ENCODE measurements around the gene GCC2.
"Not testable (repeated sequence)": the region's sequence is repeated elsewhere in the genome, so short reads cannot be mapped to it uniquely, and the experiment has no call there.

The GCC2 gene

DNA sequence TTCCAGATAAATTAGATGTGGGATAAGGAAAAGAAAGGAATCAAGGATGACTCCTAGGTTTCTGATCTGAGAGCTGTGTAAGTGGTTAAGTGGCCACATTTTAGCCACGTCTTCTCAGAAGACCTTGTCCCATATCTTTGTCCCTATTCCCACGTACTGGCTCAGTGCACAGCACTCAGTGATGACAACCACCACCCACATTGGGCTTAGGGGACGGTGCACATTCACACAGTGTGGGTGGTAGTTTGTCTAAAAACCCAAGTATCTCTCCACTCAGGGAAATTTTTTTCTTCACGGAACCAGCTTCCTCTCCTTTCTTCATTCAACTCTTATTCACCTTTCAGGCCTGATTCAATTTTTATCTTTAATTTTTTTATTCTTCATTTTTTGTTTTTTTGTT, 30.6 kb upstream of the GCC2 start:
- TF ChIP-seq, protein P1, sequence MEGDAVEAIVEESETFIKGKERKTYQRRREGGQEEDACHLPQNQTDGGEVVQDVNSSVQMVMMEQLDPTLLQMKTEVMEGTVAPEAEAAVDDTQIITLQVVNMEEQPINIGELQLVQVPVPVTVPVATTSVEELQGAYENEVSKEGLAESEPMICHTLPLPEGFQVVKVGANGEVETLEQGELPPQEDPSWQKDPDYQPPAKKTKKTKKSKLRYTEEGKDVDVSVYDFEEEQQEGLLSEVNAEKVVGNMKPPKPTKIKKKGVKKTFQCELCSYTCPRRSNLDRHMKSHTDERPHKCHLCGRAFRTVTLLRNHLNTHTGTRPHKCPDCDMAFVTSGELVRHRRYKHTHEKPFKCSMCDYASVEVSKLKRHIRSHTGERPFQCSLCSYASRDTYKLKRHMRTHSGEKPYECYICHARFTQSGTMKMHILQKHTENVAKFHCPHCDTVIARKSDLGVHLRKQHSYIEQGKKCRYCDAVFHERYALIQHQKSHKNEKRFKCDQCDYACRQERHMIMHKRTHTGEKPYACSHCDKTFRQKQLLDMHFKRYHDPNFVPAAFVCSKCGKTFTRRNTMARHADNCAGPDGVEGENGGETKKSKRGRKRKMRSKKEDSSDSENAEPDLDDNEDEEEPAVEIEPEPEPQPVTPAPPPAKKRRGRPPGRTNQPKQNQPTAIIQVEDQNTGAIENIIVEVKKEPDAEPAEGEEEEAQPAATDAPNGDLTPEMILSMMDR (IDR thresholded peaks at IDR 0.05; ENCODE audit: low read depth, low read length): no peak
- DNase-seq (ENCODE audit: extremely low read depth, low read depth): no peak

DNA sequence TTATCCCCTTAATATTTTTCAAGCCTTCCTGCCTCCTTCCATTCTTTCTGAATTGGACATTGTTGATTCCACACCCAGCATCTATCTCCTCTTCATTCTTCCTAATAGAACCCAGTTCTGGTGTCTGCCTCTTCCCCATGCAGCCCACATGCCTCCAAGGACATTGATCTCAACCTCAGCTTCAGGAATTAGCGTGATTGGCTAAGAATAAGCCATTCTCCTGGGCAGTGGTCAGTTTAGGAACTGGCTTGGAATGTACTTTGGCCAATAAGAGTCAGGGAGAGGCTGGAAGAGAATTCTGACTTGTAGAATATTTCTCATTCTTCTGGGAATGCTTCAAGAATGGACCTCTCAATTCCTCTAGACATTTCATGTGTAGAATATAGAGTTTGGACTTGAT, 25.9 kb upstream of the GCC2 start:
- no peak for DNase-seq (ENCODE audit: extremely low read depth, low read depth)
- TF ChIP-seq, protein P1 (IDR thresholded peaks at IDR 0.05; ENCODE audit: low read depth, low read length): no peak

DNA sequence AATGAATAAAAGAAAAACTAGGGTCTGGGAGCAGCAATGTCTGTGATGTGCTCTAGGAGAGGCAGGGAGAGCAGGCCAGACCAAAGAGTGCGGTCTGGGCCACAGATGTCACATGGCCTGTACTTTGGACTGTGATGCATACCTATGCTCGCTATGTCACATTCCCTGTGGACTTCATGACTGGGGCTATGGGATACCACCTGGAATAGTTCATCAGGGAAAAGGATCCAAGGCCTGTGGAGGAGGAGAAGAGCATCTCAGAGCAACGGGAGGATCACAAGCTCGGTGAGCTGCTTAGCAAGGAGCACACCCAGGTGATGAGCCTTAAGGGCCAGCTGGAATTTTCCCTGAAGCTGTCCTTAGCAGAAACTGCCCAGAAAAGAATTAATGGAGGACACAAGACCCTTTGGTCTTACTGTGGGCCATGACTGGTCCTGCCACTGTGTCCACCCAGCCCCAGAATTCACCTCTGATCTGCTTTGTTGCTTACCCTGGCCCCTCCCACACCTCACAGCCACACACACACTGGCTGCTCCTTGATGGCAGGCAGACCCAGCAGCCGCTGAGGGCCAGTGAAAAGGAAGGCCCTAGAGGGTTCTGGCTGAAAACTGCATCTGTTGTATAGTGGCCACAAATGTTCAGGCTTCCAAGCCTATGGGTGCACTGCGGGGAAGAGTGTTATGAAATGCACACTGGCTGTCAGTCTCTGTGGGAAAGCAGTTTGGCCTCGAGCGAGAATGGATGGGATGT, 25.3 kb upstream of the GCC2 start:
- no peak for DNase-seq (ENCODE audit: extremely low read depth, low read depth)
- TF ChIP-seq, protein P1 (IDR thresholded peaks at IDR 0.05; ENCODE audit: low read depth, low read length): no peak

DNA sequence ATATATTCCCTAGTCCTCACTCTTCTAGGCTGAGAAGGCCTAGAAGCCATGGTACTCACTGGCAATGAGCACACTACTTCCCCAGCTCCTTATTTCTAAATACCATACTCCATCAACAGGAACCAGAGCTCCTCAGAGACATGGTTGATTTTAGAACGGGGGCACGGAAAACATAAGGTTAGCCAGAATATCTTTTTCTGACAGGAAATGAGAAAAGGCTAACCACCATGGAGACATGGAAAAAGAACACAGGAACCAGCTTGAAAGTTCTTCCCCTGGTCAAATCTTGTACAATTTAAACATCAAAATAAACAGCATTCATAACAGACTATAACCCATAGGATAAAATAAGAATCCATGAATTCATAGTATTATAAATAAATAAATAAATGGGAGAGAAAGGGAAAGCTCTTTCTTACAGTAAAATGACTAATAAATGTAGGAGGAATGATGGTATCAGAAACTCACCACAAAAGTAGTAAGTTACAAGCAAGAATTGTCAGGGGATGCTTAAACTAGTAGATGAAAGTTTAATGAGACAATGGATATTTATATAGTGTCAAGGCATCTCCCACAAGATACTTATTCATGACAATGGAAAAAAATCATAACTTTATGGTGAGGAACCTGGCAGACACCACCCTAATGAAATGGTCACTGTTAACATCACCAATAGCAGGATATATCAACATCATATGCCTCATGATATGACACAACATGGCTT, 20.6 kb upstream of the GCC2 start:
- DNase-seq (ENCODE audit: extremely low read depth, low read depth): no peak
- TF ChIP-seq, protein P1 (IDR thresholded peaks at IDR 0.05; ENCODE audit: low read depth, low read length): no peak

DNA sequence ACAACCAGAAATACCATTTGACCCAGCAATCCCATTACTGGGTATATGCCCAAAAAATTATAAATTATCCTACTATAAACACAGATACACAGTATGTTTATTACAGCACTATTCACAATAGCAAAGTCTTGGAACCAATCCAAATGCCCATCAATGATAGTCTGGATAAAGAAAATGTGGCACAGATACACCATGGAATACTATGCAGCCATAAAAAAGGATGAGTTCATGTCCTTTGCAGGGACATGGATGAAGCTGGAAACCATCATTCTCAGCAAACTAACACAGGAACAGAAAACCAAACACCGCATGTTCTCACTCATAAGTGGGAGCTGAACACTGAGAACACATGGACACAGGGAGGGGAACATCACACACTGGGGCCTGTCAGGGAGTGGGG, 13.4 kb upstream of the GCC2 start:
- DNase-seq (ENCODE audit: extremely low read depth, low read depth): not testable (repeated sequence)

DNA sequence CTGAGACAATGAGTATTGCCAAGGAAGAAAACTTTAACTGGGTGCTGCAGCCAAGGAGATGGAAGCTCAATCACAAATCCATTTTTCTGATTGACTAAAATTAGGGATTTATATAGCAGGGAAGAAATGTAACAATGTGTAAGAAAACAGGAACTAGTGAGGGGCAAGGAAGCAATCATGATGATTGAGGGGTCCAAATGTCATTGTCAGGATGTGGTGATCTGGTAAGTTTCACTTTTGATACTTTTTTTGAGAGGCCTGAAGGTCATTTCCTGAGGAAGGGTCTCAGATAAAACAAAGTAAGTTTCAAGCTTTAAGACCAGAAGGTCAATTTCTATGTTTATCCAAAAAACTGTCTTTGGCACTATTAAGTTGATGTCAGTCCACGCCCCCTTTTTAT, 12.0 kb upstream of the GCC2 start:
- TF ChIP-seq, protein P1 (IDR thresholded peaks at IDR 0.05; ENCODE audit: low read depth, low read length): no peak
- no peak for DNase-seq (ENCODE audit: extremely low read depth, low read depth)

DNA sequence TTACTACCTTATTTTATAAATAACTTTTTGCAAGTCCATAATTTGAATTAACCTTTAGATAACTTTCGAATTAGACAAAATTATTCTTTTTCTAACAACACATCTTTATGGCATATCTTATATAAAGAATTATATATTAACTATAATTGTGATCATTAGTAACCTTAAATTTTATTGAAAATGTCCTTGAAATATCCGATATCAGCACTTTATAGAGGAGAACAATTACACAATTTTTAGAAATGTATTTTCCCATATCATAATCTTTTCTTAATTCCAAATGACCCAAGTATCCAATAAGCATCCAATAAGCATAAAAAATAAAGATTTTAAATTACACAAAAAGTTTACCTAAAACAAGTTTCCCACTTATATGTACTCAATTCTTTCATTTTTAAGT, 7.3 kb upstream of the GCC2 start:
- no peak for DNase-seq (ENCODE audit: extremely low read depth, low read depth)
- TF ChIP-seq, protein P1 (IDR thresholded peaks at IDR 0.05; ENCODE audit: low read depth, low read length): no peak
